Stimulated activated CD8-positive, alpha-beta memory T cell treated with anti-CD3 and anti-CD28 coated beads, Interleukin-2, amount 100 ng/mL, for 1 hour (primary cell): Measurements from ENCODE around the gene ARAP1.

ENCODE experiments used
- DNase-seq, 2 donors: peaks; one replicate each; pipeline ENCODE4 v3.0.0-alpha.2; 2020; ENCODE audit warnings: low read depth in 2 of 2

The ARAP1 gene

DNA sequence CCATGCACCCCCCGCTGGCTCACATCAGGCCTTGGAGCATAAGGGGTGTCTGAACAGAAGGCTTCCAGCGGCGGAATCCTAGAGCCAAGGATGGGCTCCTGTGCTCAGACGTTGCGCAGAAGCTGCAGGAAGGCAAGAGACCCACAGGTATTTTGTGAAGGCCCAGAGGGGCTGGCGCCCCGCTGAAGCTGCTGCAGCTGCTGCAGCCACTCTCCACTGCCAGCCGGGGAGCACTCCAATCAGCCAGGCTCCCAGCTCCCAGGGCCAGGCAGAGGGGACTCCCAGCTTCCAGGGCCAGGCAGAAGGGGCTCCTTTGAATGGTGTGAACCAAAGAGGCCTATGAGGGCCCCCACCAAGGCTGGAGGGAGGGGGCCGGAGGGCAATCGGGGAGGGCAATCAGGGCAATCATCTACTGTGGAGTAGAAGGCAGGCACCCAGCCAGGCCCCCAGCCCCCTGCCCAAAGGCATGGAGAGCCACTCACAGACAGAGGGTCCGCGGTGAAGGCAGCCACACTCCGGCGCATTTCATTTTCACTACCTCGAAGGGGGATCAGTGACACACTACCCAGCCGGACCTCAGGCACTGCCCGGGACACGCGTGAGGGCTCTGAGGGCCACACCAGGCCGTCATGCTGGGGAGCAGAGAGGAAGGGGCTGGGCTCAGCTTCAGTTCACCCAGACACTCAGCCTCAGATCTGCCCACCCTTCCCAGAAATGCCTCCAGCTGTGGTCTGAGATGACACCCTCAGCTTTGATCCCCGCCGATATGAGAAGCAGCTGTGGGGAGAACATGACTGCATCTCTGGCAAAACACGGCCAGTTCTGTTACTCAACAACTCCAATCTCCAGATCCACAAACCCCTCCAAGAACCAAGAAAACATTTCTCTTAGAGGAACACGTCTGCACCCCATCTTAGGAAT is 66.4 kb downstream of the ARAP1 start:
- DNase-seq, result no peak

DNA sequence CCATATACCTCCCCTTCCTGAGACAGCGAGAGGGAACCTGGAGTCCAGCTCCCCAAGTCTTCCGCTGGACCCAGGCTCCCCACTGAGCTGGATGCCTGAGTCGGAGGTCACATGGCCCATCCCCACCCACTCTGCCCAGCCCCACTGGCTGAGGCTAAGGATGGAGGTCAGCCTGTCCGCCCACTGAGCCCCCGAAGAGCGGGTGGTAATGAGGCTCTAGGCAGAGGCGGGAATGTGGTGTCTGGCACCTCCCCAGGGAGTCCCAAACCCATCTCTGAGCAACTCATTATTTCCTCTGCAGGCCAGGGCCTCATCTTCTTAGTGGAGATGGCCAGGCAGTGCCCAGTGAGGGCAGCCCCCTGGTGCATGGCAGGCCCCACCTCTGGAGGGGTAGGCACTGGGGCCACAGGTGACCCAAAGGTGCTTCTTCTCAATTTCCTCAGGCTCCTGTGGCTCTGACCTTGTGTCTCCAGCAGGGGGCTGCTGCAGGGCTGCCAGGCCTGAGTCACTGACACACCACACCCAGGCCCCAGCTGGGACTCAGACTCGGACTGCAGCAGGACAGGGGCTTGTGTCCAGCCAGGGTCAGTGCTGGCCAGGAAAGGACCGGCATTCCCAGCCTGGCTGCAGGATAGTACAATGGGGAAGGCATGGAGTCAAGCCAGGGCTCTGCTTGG is 67.8 kb downstream of the ARAP1 start:
- peak in 1 of 2 donors; percentile 1 for DNase-seq

DNA sequence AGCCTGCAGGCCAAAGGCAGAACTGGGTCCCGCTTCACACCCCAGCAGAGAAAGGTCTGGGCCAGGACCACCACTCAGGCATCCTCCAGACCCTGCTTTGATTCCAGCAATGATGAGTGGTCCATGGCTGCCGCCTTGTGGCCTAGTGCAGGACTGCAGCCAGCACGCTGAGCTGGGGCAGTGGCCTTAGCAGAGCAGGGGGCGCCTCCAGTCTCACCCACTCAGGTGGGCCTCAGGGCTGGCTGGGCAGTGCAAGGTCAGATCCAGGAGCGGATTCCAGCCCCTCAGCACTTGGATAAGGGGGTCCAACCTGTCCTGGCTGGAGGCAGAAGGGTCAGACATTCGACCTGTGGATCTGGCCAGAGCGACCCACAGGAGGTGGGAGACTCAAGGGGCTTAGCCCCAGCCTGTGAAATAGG is 68.4 kb downstream of the ARAP1 start:
- DNase-seq, result peak; percentile 30 to 39

DNA sequence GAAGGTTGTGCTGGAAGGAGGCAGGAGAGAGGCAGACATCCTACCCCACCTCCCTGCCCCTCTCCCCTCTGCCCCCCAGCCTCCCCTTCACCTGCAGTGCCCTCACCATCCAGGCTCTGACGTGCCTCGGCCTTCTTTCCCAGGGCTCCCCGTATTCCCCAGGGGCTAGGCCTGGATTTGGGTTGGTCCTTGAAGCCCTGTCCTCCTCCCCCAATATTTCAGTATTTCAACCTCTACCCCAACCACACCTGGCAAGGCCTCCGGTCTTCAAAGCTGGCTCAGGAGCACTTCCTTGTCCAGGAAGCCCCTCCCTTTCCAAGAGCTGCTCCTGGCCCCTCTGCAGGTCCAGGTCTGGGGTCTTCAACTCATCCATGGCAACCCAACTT is 69.4 kb downstream of the ARAP1 start:
- DNase-seq, result no peak

DNA sequence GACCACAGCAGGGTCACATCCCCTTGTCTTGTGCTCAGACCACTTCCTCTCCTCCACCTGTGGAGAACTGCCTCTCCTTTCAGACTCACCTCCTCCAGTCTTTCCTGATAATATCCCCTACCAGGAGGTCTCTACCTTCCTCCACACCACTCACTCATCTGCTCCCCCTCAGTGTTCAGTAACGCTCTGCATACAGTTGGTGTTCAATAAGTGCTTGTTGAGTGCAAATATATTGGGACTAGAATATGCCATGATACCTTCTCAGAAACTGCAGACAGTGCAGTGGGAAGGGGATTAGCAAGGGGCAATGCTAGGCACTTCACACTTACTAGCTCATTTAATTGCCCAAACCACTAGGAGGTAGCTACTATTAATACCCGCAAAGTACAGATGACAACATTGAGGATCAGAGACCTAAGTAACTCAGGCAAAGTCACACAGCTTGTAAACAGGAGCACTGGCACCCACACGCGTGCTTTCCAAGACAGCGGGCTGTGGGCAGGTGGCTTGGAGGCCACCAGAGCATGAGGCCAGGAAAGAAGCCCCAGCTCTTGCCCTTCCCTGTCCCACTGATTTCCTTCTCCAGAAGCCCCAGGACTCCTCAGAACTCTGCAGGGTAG is 69.9 kb downstream of the ARAP1 start:
- no peak for DNase-seq

DNA sequence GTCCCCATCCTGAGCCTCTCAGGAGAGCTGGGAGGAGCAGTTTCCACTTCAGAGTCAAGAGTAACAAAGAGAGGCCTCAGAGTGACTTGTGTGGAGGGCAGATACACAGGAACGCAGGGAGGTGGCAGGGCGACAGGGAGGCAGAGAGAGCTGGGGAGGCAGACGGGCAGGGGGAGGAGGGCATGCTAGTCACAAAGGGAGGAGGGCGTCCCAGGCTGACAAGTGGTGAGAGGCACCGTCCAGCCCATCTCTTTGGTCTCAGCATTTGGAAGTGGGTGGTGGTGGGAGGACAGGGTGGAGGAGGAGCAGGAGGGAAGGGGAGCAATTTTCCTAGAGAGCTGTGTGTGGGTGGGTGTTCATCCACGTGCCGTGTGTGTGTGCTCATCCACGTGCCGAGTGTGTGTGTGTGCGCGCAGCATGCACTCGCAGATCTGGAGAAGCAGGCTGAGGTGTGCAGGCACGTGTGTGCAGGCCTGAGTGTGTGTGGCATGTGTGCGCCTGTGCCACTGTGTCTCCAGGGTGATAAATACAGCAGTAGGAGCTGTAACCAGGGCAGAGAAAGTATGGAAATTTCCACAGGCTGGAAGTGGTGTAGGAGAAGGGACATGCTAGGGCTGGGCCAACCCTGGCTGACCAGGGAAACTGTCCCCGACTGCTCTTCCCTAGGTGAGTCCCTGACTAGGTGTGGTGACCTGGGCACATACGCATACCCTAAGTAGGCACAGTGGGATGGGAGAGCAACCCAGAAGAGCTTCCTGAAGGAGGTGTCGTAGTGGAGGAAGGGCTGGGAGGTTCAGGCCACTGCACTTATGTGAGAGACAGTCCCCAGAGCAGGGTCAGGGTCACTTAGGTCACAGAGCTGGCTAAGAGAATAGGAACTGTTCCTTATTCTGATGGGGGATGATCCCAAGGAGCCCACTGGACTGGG is 70.7 kb downstream of the ARAP1 start:
- DNase-seq, result no peak

DNA sequence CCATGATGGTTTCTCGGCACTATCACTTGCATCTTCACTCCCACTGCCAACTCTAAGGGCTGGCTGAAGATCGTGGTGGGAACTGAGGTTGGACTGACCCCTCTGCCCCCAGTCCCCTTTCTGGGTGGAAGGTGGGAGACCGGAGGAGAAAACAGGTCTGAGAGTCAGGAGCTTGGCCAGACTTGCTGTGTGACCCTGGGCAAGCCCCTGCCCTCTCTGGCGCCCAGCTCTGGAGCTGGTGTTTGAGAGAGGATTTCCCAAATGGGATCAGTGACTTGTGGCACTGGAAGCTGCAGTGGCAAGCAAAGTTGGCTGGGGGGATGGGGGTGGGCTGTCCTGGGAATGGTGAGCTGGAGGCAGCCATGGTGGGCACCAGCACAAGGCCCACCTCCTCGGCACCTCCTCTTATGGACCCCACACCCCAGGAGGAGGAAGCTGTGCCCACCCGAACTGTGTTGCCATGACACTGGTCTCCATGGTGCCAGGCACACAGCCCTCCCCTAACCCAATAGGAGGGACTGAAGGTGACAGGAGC is 71.5 kb downstream of the ARAP1 start:
- no peak for DNase-seq

DNA sequence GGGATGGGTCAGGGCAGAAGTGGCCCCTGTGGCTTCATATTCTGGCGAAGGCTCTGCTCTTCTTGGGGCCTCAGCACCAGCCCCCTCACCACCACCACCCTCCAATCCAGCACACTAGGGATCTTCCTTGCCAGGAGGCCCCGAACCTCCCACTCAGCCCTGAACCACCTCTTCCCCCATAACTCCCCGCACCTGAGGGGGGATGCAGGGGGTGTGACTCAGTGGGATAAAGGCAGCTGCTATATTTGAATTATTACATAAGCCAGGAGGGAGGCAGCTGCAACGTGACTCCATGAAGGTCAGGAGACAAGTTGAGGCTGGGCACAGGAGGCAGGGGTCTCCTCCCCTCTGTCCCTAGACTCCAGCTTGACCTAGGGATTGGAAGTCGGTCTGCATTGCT is 72.3 kb downstream of the ARAP1 start:
- no peak for DNase-seq

DNA sequence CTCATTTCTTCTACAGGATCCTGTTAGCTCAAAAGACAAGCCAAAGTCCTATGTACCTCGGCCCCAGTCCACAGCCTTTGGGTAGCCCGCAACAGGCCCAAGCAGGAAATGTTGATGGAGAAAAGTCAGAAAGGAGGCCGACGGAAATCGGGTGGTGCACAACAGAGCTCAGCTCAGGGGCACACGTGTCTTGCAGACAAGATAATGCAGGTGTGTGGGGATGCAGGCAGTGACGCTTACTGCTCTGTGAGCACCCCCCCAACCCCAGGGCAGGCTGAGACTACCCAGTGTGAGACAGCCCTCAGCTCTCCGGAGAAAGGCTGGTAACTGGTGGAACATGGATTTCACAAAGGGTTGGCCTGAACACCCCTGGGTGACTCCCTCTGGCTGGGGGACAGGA is 73.7 kb downstream of the ARAP1 start:
- no peak for DNase-seq

DNA sequence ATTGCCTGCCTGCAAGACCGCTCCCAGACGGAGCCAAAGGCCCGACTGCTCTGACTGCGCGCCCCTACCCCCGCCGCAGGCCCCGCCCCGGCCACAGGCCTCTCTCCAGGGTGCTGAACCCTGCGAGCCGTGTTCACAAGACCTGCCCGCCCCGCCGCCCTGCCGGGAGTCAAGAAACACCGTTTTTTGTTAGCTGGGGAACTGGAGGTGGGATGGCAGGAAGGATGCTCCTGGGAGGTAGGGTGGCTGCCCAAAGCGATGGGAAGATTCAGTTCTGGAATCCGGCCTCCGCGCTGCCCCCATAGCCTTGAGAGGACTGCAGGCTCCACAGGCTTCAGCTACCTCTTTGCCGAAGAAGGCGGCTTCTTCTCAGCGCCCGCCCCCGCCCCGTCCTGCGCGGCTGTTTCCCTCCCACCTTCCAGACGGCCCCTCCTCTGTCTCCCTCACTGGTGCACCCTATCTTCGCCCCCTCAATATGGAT is 75.3 kb downstream of the ARAP1 start:
- DNase-seq, result peak; percentile 24

DNA sequence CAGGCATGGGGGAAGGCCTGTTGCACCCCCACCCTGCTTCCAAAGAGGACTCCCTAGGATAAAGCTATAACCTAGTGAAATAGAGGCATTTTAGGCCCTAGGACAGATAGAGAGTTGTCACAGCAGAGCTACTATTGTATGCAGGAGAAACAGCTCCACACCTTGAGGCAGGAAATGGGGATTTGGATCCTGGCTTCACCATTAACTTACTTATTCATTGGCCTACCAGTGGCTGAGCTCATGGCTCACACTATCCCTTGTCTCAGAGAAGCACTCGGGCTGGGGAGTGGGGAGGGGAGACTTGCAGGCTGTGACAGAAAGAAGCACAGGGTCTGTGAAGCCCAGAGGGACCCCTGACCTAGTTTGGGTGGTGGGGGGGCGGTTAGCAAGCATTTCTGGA is 77.0 kb downstream of the ARAP1 start:
- no peak for DNase-seq

DNA sequence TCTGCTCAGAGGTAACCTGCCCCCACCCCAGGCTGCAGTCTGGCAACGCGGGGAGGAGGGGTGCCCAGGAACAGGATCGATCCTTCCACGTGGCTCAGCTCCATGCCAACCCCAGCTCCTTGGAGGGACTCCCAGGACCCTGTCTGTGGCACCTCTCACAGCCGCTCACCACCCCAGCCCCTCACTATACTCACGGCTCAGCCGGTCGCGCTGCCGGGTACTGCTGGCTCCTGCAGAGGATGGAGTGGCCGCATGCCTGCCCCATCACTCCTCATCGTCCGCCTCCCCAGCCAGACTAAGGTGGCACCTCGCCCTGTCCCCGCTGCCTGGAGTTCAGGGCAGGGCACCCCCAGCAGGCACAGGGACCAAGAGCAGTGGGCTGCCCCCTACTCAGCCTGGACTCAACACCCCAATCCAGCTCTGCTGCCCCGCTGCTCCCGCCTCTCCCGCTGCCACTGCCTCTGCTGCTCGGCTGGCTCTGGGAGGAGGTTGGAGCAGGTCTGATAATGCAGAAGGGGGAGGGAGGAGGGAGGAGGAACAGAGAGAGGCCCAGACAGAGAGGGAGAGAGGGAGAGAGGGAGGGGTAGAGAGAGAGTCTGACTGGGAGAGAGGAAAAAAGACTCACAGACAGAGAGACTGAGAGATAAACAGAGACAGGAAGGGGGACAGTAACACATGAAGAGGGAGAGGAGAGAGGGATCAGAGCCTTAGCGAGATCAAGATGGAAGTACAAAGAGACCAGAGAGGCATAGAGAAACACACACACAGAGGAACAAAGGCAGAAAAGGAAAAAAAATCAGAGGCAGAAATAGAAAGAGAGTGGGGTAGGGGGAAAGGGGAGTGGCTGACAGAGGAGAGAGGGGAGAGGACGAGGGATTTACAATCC is 78.0 kb downstream of the ARAP1 start, which contains the start of gene PDE2A:
Gene PDE2A, minus strand, starts transcription at position 480 of the 886 bp plus-strand sequence. Its CDS starts 215 bp downstream, at position 265.
- DNase-seq, result no peak

DNA sequence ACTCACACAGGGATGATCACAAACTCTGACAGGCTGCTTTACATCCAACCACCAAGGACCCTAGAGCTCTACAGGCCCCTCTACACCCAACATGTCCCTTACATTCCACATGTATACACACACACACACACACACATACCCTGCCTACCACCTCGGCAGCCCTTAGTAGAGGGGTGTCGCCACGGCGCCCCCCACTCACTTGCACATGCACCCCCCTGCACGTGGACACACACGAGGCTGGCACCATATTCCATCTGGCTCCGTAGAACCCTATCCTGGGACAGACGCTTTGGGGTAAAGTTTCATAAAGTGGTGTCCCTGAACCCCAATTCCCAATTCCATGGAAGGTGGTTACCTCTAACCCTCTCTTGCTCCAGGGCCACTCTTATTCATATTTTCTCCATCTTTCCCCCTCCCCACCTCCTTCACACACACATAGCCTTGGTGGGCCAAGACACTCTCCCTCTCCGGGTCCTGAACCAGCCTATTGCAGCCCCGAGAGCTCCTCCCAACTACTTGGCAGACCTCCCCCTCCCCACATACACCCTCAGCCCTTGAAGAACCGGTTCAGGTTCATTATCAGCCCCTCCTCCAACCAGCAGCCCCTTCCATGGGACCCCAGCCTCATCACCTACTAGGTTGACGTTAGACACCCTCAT is 78.8 kb downstream of the ARAP1 start:
- DNase-seq, result no peak

DNA sequence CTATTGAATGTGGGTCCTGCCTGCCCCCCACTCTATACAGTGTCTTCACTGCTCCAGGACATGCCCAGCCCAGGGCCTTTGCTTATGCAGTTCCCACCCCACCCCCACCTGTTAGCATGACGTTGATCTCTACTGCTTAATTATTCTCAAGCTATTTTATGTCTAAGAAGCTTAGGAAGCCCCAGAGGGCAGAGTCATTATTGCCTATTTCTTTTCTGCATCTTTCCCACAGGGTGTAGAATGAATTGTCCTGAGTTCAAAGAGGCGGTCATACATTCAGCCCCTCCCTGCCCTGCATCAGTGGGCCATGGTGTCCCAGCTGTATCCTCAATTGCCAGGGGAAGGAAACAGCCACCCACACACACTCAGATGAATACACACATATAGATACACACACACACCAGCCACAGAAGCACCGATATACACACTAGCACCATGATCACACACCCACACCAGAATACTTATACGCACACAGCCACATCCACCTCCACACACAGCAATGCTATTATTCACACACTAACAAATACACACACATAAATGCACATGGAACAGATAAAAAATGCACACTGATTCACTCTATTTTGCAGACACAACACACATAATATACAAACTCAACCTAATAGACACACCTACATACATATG is 79.5 kb downstream of the ARAP1 start:
- DNase-seq, result no peak

DNA sequence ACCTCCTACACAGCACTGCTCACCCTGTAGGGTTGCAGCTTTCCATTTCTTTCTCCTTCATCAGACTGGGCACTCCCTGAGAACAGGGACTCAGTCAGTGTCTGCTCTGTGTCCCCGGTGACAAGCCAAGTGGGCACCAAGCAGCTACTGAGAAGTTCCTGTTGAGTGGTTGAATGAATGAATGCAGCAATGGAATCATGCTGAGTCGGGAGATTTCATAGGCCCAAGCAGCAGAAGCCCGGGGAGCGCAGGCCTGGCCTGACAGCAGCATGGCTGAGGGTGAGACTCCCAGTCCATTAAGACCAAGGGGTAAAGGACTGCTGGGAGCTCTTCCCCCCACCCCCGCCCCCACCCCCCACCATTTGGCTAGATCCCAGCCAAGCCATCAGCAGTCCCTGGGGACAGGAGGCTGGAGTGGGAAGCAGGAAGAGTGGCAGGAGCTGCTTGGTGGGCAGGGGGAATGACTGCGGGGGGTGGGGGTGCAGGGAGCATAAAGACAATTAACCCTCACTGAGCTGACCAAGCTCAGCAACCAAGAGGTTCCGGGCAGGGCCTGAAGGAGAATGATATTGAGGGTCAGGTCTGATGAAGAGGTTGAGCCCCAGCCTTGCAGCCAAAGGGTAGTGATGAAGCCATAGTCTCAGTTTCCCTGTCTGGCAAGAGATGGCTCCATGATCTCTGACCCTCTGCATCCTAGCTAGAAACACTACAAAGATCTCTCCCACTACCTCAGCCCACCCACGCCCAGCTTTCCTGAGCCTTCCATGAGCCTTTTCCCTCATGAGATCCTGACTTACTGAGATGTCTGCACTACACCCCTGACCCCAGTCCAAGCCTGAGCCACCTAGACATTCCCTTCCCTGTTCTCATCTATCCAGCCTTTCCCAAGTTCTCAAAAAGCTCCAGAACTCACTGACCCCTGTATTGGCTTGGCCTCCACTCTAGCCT is 80.8 kb downstream of the ARAP1 start:
- DNase-seq, result no peak

DNA sequence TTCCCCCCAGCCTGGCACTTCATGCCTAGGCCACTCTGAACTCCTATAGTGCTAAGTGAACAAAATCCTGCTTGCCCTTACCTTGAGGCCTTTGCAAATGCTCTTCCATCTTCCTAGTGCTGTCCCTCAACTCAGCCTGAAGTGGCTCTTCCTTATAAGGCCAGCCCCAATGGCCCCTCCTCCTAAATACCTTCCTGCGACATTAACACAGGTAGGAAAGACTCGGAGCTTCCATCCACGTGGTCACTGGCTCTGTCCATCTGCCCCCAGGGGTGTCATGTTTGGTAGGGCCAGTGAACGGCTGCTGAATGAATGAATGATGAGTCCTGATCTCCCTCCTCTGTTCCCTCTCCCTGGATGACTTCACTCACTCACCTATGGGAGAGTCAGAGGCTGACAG is 82.2 kb downstream of the ARAP1 start:
- DNase-seq, result no peak

DNA sequence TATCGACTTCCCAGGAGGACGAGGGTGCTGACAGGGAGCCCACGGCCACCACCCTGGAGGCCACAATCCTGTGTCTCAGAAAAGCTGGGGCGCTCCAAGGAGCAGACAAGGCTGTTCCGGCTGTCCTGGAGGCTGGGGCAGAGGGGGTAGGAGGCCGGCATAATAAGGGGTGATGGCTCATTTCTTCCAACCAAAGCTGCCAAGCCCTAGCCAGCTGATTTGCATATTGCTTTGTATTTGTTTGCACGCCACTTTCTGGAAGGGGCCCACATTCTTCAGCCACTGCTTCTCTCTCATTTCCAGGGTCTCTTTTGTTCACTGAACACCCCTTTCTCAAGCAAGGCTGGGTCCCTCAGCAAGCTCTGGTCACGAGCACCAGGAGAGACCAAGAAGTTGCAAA is 82.7 kb downstream of the ARAP1 start:
- no peak for DNase-seq
